ENCODE measurements around the gene OSBPL8. TPM values are rescaled to one million over a fixed set of nuclear protein-coding genes. Genes with fewer than 3 reads are reported as not detected.

OSBPL8 gene
- total and polyA plus RNA-seq, 9 of the 15 experiments (the other 6 are each of a cell fraction or from before 2014, with no cell fraction given) = 17.4 to 82.7 (median 42.8) TPM

DNA sequence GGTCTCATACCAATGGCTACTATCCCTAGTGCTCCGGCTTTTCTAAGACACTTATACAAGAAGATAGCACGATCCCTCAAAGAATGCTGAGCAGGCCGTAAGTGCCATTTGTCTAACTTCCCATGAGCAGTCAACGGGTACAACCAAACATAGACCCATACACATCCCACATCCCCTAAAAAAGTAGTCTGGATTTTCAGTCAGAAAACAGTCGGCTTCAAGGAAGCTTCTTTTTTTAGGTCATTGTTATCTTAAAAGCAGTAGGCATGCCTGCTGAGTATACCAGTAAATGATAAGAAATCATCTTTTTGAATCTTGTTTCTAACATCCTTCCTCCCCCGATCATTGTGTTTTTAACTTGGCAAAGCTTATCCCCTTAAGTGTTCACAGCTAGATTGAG, 19.8 kb downstream of the OSBPL8 start (continued):
- peak in 1 of 2 experiments; percentile 96; a peak in 1 of 3 replicates for TF ChIP-seq CBX3 (IDR thresholded peaks at IDR 0.05; ENCODE audit: borderline replicate concordance in 1 of 2, low read length in 2 of 2)
- no peak for TF ChIP-seq PCBP1 (IDR thresholded peaks at IDR 0.05; ENCODE audit: low read depth, low read length, poor library complexity, severe bottlenecking)
- TF ChIP-seq, protein P1, sequence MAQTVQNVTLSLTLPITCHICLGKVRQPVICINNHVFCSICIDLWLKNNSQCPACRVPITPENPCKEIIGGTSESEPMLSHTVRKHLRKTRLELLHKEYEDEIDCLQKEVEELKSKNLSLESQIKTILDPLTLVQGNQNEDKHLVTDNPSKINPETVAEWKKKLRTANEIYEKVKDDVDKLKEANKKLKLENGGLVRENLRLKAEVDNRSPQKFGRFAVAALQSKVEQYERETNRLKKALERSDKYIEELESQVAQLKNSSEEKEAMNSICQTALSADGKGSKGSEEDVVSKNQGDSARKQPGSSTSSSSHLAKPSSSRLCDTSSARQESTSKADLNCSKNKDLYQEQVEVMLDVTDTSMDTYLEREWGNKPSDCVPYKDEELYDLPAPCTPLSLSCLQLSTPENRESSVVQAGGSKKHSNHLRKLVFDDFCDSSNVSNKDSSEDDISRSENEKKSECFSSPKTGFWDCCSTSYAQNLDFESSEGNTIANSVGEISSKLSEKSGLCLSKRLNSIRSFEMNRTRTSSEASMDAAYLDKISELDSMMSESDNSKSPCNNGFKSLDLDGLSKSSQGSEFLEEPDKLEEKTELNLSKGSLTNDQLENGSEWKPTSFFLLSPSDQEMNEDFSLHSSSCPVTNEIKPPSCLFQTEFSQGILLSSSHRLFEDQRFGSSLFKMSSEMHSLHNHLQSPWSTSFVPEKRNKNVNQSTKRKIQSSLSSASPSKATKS (CRISPR knock-in tag; IDR thresholded peaks at IDR 0.05) = no peak
- TF ChIP-seq HDAC6 (IDR thresholded peaks at IDR 0.05; ENCODE audit: low read depth, low read length) = no peak
- no peak for TF ChIP-seq SMAD4 (CRISPR knock-in tag; conservative IDR thresholded peaks at IDR 0.05)
- TF ChIP-seq, protein P2, sequence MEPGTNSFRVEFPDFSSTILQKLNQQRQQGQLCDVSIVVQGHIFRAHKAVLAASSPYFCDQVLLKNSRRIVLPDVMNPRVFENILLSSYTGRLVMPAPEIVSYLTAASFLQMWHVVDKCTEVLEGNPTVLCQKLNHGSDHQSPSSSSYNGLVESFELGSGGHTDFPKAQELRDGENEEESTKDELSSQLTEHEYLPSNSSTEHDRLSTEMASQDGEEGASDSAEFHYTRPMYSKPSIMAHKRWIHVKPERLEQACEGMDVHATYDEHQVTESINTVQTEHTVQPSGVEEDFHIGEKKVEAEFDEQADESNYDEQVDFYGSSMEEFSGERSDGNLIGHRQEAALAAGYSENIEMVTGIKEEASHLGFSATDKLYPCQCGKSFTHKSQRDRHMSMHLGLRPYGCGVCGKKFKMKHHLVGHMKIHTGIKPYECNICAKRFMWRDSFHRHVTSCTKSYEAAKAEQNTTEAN (CRISPR knock-in tag; IDR thresholded peaks at IDR 0.05) = no peak
- no peak for TF ChIP-seq SLC30A9 (CRISPR knock-in tag; IDR thresholded peaks at IDR 0.05)
- TF ChIP-seq ZNF263 (CRISPR knock-in tag; IDR thresholded peaks at IDR 0.05; ENCODE audit: borderline replicate concordance) = no peak
- TF ChIP-seq, protein P3, sequence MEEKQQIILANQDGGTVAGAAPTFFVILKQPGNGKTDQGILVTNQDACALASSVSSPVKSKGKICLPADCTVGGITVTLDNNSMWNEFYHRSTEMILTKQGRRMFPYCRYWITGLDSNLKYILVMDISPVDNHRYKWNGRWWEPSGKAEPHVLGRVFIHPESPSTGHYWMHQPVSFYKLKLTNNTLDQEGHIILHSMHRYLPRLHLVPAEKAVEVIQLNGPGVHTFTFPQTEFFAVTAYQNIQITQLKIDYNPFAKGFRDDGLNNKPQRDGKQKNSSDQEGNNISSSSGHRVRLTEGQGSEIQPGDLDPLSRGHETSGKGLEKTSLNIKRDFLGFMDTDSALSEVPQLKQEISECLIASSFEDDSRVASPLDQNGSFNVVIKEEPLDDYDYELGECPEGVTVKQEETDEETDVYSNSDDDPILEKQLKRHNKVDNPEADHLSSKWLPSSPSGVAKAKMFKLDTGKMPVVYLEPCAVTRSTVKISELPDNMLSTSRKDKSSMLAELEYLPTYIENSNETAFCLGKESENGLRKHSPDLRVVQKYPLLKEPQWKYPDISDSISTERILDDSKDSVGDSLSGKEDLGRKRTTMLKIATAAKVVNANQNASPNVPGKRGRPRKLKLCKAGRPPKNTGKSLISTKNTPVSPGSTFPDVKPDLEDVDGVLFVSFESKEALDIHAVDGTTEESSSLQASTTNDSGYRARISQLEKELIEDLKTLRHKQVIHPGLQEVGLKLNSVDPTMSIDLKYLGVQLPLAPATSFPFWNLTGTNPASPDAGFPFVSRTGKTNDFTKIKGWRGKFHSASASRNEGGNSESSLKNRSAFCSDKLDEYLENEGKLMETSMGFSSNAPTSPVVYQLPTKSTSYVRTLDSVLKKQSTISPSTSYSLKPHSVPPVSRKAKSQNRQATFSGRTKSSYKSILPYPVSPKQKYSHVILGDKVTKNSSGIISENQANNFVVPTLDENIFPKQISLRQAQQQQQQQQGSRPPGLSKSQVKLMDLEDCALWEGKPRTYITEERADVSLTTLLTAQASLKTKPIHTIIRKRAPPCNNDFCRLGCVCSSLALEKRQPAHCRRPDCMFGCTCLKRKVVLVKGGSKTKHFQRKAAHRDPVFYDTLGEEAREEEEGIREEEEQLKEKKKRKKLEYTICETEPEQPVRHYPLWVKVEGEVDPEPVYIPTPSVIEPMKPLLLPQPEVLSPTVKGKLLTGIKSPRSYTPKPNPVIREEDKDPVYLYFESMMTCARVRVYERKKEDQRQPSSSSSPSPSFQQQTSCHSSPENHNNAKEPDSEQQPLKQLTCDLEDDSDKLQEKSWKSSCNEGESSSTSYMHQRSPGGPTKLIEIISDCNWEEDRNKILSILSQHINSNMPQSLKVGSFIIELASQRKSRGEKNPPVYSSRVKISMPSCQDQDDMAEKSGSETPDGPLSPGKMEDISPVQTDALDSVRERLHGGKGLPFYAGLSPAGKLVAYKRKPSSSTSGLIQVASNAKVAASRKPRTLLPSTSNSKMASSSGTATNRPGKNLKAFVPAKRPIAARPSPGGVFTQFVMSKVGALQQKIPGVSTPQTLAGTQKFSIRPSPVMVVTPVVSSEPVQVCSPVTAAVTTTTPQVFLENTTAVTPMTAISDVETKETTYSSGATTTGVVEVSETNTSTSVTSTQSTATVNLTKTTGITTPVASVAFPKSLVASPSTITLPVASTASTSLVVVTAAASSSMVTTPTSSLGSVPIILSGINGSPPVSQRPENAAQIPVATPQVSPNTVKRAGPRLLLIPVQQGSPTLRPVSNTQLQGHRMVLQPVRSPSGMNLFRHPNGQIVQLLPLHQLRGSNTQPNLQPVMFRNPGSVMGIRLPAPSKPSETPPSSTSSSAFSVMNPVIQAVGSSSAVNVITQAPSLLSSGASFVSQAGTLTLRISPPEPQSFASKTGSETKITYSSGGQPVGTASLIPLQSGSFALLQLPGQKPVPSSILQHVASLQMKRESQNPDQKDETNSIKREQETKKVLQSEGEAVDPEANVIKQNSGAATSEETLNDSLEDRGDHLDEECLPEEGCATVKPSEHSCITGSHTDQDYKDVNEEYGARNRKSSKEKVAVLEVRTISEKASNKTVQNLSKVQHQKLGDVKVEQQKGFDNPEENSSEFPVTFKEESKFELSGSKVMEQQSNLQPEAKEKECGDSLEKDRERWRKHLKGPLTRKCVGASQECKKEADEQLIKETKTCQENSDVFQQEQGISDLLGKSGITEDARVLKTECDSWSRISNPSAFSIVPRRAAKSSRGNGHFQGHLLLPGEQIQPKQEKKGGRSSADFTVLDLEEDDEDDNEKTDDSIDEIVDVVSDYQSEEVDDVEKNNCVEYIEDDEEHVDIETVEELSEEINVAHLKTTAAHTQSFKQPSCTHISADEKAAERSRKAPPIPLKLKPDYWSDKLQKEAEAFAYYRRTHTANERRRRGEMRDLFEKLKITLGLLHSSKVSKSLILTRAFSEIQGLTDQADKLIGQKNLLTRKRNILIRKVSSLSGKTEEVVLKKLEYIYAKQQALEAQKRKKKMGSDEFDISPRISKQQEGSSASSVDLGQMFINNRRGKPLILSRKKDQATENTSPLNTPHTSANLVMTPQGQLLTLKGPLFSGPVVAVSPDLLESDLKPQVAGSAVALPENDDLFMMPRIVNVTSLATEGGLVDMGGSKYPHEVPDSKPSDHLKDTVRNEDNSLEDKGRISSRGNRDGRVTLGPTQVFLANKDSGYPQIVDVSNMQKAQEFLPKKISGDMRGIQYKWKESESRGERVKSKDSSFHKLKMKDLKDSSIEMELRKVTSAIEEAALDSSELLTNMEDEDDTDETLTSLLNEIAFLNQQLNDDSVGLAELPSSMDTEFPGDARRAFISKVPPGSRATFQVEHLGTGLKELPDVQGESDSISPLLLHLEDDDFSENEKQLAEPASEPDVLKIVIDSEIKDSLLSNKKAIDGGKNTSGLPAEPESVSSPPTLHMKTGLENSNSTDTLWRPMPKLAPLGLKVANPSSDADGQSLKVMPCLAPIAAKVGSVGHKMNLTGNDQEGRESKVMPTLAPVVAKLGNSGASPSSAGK (IDR thresholded peaks at IDR 0.05) = no peak
- TF ChIP-seq, protein P4, sequence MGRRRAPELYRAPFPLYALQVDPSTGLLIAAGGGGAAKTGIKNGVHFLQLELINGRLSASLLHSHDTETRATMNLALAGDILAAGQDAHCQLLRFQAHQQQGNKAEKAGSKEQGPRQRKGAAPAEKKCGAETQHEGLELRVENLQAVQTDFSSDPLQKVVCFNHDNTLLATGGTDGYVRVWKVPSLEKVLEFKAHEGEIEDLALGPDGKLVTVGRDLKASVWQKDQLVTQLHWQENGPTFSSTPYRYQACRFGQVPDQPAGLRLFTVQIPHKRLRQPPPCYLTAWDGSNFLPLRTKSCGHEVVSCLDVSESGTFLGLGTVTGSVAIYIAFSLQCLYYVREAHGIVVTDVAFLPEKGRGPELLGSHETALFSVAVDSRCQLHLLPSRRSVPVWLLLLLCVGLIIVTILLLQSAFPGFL (CRISPR knock-in tag; IDR thresholded peaks at IDR 0.05) = no peak
- no peak for TF ChIP-seq HDAC3 (IDR thresholded peaks at IDR 0.05; ENCODE audit: borderline replicate concordance, partially characterized antibody)
- TF ChIP-seq ESRRA (IDR thresholded peaks at IDR 0.05; ENCODE audit: borderline replicate concordance, low read depth) = no peak
